Thyroid gland (tissue), 4 donors: ENCODE results near the gene GFOD1. TPM values are rescaled to one million over a fixed set of nuclear protein-coding genes. Genes with fewer than 3 reads are reported as not detected.

ENCODE experiments used
- DNase-seq, 2 donors: peaks; one replicate each; pipeline ENCODE4 v3.0.0-alpha.2; 2019
- H3K27ac ChIP-seq, 3 donors: fragments of 200-600 bp; sonication (generic); 1 replicate in 2 of 3; 2 replicates in 1 of 3; pipeline ENCODE4 v1.5.1; 2016 to 2019; ENCODE audit warnings: mild to moderate bottlenecking in 1 of 3, moderate library complexity in 1 of 3
- H3K27me3 ChIP-seq: fragments of 200-600 bp; sonication (generic); one replicate; pipeline ENCODE4 v1.5.1; 2019
- H3K36me3 ChIP-seq, 2 donors: fragments of 200-600 bp; sonication (generic); one replicate each; pipeline ENCODE4 v1.5.1; 2016 to 2019
- H3K4me1 ChIP-seq, 2 donors: fragments of 200-600 bp; sonication (generic); one replicate each; pipeline ENCODE4 v1.5.1; 2017 to 2019
- H3K4me3 ChIP-seq, 3 donors: fragments of 200-600 bp; sonication (generic); replicated peaks in 1 of 3; 1 replicate in 2 of 3; 2 replicates in 1 of 3; pipeline ENCODE4 v1.5.1; 2016; ENCODE audit warnings: mild to moderate bottlenecking in 1 of 3
- H3K9me3 ChIP-seq: fragments of 200-600 bp; sonication (generic); one replicate; pipeline ENCODE4 v1.5.1; 2017
- POLR2A ChIP-seq, 2 donors: fragments of 450-650 bp; IDR thresholded peaks; one replicate each; pipeline ENCODE4 v1.6.1; 2017; ENCODE audit warnings: antibody characterized with exemption in 2 of 2, mild to moderate bottlenecking in 2 of 2, moderate library complexity in 1 of 2
- WGBS, 2 donors: methylation state at CpG; one replicate each; pipeline ENCODE4 v1.1.5; 2017; 5-methylcytosine and 5-hydroxymethylcytosine counted together
- intact Hi-C: fragments of 100-400 bp; cut with DNase I; formaldehyde crosslinking; loops from one replicate; pipeline ENCODE4 v1.15.1; 2023
- total RNA-seq, 4 donors: library from RNA; depleted of rRNA; stranded (reverse); fragments of >200 nt; gene quantifications; one replicate each; pipeline ENCODE4 v1.2.3, GENCODE V29; 2016
- TF ChIP-seq, protein P1 (sequence below), 6 experiments: fragments of 200-600 bp in 3 of 6; fragments of 450-650 bp in 3 of 6; sonication (generic) in 3 of 6; IDR thresholded peaks; one replicate each; pipeline ENCODE4 v1.5.1; 2016 to 2019; ENCODE audit warnings: antibody characterized with exemption in 6 of 6, mild to moderate bottlenecking in 2 of 6, inconsistent platforms in 1 of 6, moderate library complexity in 1 of 6

GFOD1 gene
- total RNA-seq, 4 donors from 2014 or later, result 4.2 to 18.4 (median 8.5) TPM

DNA sequence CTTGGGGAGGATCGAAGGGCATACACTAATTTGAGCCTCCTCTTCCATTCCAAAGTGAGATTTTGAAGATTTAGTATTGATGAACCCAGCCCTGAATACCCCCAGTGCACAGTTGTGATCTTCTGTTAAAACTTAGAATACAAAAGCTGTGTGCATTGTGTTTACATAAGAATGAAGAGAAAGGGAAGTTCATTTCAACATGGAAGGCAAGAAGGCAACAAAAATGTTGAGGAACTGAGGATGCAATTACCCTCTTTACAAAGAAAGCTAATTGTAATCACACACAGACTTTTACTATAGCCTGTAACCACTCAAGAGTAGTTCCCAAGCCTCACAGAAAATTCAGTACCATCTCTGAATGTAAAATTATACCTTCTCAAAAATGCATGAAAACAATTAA is 49.3 kb downstream of the GFOD1 start:
- H3K27me3 ChIP-seq, result no peaks in the 10 kb centered on the region
- no peaks in the 10 kb centered on the region for H3K36me3 ChIP-seq
- intact Hi-C loops, result no loop called here
- WGBS, 2 donors, result 84 to 97% methylated on average over 1 of the region's 1 CpG
- H3K4me3 ChIP-seq, result no peak overlapping the region
- DNase-seq, result no peak
- no peak overlapping the region for H3K27ac ChIP-seq
- TF ChIP-seq POLR2A (IDR thresholded peaks at IDR 0.05), result no peak
- TF ChIP-seq, protein P1, sequence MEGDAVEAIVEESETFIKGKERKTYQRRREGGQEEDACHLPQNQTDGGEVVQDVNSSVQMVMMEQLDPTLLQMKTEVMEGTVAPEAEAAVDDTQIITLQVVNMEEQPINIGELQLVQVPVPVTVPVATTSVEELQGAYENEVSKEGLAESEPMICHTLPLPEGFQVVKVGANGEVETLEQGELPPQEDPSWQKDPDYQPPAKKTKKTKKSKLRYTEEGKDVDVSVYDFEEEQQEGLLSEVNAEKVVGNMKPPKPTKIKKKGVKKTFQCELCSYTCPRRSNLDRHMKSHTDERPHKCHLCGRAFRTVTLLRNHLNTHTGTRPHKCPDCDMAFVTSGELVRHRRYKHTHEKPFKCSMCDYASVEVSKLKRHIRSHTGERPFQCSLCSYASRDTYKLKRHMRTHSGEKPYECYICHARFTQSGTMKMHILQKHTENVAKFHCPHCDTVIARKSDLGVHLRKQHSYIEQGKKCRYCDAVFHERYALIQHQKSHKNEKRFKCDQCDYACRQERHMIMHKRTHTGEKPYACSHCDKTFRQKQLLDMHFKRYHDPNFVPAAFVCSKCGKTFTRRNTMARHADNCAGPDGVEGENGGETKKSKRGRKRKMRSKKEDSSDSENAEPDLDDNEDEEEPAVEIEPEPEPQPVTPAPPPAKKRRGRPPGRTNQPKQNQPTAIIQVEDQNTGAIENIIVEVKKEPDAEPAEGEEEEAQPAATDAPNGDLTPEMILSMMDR (IDR thresholded peaks at IDR 0.05), result no peak
- H3K4me1 ChIP-seq, result no peaks in the 10 kb centered on the region
- H3K9me3 ChIP-seq, result no peaks in the 10 kb centered on the region

DNA sequence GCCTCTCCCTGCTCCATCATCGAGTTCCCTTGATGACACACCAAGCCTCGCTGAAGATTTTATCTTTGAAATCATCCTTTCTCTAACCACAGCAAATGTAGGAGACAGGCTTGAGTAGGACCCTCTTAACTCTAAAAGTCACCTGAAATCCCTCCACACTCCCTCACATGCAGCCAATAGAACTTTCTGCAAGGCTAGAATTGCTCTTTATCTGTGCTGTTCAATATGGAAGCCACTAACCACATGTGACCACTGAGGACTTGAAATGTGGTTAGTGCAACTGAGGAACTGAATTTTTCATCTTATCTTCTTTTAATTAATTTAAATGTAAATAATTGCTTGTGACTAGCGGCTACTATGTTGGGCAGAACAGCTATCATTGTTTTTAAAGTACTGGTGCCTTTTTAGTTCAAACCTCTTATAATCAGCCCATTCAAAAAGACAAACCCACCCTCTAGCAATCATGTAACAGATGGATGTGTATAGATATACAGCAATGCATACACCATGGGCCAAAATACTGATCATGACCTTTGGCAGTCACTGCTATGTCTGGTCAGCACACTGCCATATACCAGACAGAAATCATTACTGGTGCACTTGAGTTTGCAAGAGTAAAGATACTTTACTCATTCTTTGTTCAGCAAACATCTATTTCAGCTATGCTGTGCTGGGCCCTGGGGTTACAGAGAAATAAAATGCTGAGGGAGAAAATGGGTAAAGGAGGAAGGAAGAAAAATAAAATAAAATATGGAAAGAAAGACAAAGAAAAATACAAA is 50.0 kb downstream of the GFOD1 start:
- DNase-seq, result no peak
- Histone ChIP-seq H3K27ac (no peak overlapping the region), H3K36me3 (no peaks in the 10 kb centered on the region), H3K9me3 (no peaks in the 10 kb centered on the region), H3K4me1 (no peaks in the 10 kb centered on the region), H3K27me3 (no peaks in the 10 kb centered on the region), H3K4me3 (no peak overlapping the region)
- 74% methylated on average over 3 of the region's 3 CpGs for WGBS, 2 donors
- intact Hi-C loops, result no loop called here
- TF ChIP-seq POLR2A (IDR thresholded peaks at IDR 0.05), result no peak
- TF ChIP-seq, protein P1 (IDR thresholded peaks at IDR 0.05), result no peak

DNA sequence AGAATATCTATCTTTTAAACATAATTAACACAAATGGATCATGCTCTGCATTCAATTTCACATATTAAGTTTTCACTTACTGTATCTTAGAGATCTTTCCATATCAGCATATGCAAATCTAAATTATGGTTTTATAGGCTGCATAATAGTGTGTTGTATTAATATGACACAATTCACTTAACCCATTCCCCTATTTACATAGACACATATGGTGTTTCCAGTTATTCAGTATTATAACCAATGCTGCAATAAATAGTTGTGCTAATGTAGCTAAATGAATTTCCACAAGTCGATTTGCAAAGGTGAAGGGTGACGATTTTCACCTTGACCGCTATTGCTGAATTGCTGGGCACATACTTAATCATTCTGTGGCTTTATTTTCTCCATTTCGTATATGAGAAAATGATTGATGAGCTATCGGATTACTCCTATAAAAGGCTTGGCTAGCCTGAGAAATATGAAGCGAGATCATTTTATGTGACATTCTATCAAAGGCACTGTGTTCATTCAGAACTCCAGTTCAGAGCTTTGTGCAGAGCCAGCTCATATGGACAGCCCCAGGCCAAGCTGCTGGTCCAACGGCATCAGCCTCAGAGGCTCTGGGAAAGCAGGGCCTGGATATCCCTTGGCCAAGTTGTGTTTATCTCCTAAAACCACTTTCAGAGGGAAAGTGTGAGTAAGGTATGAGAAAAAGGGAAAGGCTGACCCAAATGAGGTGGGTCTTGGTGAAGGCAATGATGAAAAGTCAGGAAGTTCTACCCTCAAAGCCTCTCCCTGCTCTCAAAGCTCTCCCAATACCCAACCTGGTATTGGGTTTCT is 50.8 kb downstream of the GFOD1 start:
- intact Hi-C loops, result no loop called here
- no peaks in the 10 kb centered on the region for H3K4me1 ChIP-seq
- WGBS, 2 donors, result 90 to 94% methylated on average over 7 of the region's 7 CpGs
- H3K36me3 ChIP-seq, result no peaks in the 10 kb centered on the region
- H3K9me3 ChIP-seq, result no peaks in the 10 kb centered on the region
- TF ChIP-seq, protein P1 (IDR thresholded peaks at IDR 0.05), result no peak
- no peak for TF ChIP-seq POLR2A (IDR thresholded peaks at IDR 0.05)
- H3K4me3 ChIP-seq, result no peak overlapping the region
- H3K27me3 ChIP-seq, result no peaks in the 10 kb centered on the region
- DNase-seq, result no peak
- no peak overlapping the region for H3K27ac ChIP-seq

DNA sequence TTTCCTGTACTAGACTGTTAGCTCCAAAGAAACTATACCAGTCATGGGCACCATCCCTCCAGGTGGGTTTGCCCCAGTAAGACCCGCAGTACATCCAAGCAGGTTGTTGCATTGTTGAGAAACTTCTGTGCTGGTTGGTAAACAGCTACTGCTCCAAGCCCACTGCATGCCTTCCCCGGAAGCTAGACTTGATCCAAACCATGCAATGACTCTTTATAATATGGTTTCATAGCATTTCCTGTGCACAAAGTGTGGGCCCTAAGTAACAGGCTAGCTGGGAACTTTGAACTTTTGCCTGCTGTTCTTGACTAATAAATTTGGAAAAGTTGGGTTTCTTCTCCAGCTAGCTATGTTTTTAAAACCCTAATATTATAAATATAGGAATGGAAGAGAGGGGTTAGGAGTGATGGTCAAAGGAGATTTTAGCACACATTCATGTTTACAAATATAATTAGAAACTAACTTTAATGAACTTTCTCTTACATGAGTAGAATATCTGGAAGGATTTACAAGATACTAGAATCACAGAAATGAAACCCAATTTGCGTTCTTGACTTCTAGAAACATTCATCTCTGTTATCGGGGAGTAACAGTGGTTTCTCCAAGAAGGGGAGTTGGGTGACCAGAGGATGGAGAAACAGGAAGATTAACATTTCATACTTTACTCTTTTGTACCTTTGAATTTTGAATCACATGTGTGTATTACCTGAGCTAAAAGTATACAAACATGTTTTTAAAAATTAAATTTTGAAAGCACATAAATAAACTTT is 51.7 kb downstream of the GFOD1 start:
- Histone ChIP-seq H3K9me3 (no peaks in the 10 kb centered on the region), H3K4me1 (no peaks in the 10 kb centered on the region), H3K4me3 (no peak overlapping the region), H3K27ac (no peak overlapping the region), H3K27me3 (no peaks in the 10 kb centered on the region), H3K36me3 (no peaks in the 10 kb centered on the region)
- intact Hi-C loops, result no loop called here
- WGBS, 2 donors, result 60 to 83% methylated on average over 3 to 4 of the region's 4 CpGs
- no peak for TF ChIP-seq POLR2A (IDR thresholded peaks at IDR 0.05)
- TF ChIP-seq, protein P1 (IDR thresholded peaks at IDR 0.05), result no peak
- no peak for DNase-seq
